Body of pancreas (tissue), 4 donors: ENCODE results near the gene TLCD3A.

Experiments used
- POLR2A ChIP-seq, 3 donors: fragments of 450-650 bp; IDR thresholded peaks; one replicate each; pipeline ENCODE4 v1.6.1; 2016; ENCODE audit warnings: antibody characterized with exemption in 3 of 3, mild to moderate bottlenecking in 2 of 3
- TF ChIP-seq, protein P1 (sequence below), 7 experiments: fragments of 450-650 bp in 4 of 7; fragments of 200-600 bp in 3 of 7; sonication (generic) in 3 of 7; IDR thresholded peaks; one replicate each; pipeline ENCODE4 v1.5.1; 2016 to 2019; ENCODE audit warnings: antibody characterized with exemption in 7 of 7

DNA sequence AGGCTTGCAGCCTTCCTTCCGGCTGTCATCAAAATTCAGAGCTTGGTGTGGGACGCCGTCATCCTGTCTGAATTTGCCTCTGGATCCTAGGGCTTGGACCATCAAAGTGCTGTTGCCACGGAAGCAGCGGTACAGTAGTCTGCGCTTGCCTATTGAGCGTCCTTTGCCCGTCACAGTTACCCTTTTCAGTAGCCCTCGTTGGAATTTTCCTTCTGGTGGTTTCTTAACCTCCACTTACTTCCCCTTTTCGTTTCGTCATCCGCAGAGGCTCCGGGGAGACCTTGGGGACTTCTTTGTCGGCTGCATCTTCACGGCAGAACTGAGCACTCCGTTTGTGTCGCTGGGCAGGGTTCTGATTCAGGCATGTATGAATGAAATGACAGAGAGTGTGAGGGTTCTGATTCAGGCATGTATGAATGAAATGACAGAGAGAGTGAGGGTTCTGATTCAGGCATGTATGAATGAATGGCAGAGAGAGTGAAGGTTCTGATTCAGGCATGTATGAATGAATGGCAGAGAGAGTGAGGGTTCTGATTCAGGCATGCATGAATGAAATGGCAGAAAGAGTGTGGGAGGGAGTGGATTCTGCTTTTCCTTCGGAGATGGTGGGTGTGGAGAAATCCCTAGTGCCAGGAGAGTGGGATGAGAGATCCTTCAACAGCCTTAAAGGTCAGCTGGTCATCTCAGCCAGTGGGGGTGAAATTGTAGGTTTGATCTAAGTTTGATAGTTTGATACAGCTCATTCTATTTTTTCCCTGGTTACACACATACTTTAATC lies 8.0 kb downstream of the TLCD3A start:
- TF ChIP-seq, protein P1, sequence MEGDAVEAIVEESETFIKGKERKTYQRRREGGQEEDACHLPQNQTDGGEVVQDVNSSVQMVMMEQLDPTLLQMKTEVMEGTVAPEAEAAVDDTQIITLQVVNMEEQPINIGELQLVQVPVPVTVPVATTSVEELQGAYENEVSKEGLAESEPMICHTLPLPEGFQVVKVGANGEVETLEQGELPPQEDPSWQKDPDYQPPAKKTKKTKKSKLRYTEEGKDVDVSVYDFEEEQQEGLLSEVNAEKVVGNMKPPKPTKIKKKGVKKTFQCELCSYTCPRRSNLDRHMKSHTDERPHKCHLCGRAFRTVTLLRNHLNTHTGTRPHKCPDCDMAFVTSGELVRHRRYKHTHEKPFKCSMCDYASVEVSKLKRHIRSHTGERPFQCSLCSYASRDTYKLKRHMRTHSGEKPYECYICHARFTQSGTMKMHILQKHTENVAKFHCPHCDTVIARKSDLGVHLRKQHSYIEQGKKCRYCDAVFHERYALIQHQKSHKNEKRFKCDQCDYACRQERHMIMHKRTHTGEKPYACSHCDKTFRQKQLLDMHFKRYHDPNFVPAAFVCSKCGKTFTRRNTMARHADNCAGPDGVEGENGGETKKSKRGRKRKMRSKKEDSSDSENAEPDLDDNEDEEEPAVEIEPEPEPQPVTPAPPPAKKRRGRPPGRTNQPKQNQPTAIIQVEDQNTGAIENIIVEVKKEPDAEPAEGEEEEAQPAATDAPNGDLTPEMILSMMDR (IDR thresholded peaks at IDR 0.05) = no peak
- no peak for TF ChIP-seq POLR2A (IDR thresholded peaks at IDR 0.05)
